ENCODE measurements around the gene LIPC.

Gene LIPC

DNA sequence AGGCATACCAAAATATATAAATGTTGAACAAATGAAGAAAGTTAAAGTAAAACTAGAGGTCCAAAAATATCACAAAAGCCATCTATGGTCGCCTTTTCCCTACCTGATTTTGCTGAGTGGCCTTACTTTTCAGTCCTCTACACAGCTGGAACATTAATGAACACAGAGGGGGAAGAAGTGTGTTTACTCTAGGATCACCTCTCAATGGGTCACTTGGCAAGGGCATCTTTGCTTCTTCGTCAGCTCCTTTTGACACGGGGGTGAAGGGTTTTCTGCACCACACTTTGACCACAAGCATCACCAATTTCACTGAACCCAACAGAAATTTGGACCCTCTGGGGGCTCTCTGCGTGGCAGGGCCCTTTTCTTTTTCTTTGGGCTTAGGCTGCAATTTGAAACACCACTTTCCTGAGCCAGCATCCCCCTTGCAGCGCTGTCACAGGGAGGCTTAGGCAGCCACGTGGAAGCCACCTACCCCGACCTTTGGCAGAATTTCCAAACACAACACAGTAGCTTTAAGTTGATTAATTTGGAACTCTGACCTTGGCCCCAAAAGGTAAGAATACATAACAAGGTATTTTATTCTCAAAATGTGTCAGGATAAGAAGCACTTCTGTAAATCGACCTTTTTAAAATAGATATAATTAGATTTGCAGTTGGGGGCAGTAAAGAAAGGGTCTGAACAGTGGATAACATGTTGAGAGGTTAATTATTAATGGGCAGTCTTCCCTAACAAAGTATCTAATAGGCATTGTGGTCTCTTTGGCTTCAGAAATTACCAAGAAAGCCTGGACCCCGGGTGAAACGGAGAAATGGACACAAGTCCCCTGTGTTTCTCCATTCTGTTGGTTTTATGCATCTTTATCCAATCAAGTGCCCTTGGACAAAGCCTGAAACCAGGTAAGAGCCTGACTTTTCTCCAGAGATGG, at the start of gene LIPC:
TSS of gene LIPC (plus strand) at position 771 of the 929 bp plus-strand sequence. CDS start at position 813, 42 bp downstream.
- DNase-seq, result no peak

DNA sequence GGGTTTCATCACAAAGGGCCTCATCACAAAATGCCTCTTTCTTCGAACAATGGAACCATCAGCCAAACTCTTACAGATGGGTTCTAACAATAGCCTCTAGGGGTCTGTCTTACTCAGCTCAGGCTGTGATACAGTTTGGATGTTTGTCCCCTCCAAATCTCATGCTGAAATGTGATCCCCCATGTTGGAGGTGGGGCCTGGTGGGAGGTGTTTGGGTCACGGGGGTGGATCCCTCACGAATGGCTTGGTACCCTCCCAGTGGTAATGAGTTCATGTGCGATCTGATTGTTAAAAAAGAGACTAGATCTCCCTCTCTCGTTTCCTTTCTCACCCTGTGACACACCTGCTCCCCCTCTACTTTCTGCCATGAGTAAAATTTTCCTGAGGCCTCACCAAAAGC, 47.9 kb upstream of the LIPC start:
- DNase-seq, result no peak

DNA sequence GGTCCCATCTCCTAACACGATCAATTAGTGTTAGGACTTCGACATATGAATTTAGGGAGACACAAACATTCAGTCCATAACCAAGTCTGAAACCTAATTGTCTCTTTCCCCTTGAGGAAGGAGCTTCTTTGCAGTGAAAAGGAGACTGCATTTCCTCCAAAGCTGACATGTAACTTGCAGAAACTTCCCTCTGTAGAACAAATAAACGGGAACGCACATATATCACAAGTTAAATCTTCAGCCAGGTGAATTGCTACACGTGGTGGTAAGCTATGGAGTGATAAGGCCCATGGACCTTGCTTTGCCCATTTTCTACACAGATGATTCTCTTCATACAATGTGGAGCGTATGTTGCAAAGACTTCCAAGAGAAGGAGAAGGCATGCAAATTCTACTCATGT, 47.1 kb upstream of the LIPC start:
- DNase-seq, result no peak

DNA sequence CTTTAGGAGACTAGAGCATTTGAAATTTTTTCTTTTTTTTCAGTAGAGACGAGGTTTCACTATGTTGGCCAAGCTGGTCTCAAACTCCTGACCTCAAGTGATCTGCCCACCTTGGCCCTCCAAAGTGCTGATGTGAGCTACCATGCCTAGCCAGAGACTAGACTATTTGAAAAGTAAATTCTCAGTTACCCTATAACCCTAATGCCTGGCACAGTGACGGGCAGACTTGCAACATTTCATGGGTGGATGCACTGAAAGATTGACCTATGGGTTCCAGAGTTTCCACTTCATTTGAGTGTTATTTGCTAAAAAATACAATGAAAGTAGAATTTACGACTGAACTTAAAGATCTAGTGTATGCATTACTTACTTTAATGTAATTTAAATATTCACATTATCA, 45.7 kb upstream of the LIPC start:
- DNase-seq, result no peak

DNA sequence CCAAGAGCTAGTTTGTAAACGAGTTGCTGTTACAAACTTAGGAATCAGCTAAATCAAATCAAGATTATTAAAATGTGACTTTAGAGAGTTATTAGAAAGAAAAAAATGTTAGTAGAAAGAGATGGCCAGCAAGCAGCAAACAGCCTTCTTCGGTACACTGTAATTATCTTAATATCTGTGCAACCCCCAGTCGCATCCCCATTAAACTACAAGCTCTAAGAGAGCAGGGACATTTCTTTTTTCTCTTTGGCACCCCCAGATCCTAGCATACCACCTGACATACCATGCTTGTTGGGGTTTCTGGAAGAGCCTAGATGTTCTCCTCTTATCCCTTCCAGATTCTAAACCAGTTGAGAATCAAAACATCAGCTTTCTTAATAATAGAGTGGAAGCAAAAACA, 45.1 kb upstream of the LIPC start:
- DNase-seq, result no peak

DNA sequence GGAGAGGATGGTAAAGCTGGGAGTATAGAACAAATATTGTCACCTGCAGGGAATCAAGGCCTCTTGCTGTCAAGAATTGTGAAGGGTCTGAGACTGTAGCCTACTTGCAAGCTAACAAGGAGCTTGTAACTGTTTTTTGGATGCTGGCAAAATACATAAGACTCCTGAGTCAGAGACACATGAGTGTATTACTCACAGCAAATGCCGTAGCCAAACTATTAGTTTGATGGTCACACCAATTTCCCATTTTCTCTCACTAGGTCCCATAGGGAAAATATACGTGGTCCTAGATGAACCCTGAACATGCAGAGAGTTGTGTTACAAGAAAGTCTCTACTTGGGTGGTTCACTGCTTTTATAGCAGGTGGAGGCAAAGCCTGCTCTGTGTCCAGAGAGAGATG, 44.7 kb upstream of the LIPC start:
- DNase-seq, result no peak

DNA sequence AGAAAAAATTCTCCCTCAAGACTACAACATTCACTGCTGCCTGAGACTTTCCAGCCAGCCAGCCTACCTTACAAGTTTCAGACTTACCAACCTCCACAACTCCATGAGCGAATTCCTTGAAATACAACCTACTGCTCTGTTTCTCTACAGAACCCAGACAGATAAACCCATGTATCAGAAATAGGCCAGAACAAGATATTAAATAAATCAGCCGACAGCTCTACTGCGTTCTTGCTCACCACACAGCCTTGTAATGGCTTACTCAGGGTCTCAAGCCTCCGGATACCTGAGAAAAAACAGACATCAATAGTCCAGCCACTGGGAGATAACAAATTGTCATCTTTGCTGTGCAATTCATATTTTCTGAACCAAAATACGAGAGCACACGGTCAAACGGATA, 43.6 kb upstream of the LIPC start:
- DNase-seq, result no peak

DNA sequence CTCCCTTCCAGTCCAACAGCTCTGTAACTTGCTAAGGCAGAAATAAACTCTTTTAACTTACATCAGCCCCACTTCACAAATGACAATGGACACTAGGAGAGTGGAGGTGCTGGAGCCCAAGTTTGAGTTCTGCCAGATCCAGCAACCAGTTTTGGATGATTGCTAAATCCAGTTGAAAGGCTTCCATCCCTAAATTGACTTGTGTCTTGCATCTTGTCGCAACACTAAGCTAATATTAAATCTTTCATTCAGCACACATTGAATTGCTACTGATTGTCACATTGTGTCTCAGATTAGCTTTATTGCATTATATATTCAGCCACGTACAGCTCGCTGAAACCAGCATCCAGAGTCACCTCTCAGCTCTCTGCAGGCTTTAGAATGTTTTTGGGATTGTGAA, 41.7 kb upstream of the LIPC start:
- DNase-seq, result no peak

DNA sequence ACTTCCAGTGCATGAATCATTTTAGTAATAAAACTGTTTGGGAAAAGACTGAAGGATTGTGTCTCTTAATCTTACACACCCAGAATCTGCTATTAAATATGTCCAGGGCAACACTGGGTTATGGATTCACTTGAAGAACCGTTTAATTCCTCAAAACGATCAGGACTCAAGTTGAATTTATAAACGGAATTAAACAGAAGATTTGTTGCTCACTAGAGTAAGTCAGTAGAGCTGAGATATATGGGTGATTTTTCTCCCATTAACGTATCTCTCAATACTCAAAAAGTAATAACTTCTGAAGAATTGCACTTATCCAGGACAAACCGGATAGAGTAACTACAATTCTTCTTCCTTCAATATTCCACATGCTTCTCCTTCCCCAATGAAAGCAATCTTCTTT, 41.1 kb upstream of the LIPC start:
- no peak for DNase-seq

DNA sequence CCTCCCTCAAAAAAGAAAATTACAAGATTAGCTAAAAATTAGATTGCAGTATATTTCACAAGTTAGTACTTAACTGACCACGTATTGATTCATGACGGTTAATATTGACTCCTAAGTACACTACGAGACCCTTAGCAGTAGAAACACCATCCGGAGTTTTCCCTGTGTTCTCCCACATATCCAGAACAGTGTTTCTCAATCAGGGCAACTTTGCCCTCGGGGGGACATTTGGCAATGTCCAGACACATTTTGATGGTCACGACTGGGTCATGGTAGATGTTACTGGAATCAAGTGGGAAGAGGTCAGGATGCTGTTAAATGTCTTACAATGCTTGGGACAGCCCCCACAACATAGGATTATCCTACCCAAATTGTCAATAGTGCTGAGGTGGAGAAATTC, 40.7 kb upstream of the LIPC start:
- DNase-seq, result no peak

DNA sequence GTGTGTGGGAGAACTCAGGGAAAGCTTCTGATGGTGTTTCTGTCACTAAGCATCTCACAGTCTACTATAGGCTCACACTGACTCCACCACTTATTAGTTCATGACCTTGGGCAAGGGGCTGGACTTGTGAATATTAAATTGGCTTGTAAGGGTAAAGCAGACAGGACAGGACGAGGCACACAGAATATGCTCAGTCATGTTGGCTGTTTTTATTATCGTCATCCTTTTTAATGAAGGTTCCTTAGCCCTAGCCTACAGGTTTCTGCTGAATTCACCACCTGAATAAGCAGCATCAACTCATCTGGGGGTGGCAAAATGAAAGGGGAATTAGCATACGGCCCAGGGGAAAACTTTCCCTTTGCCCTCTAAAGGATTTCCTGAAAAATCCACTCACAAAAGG, 39.6 kb upstream of the LIPC start:
- DNase-seq, result no peak

DNA sequence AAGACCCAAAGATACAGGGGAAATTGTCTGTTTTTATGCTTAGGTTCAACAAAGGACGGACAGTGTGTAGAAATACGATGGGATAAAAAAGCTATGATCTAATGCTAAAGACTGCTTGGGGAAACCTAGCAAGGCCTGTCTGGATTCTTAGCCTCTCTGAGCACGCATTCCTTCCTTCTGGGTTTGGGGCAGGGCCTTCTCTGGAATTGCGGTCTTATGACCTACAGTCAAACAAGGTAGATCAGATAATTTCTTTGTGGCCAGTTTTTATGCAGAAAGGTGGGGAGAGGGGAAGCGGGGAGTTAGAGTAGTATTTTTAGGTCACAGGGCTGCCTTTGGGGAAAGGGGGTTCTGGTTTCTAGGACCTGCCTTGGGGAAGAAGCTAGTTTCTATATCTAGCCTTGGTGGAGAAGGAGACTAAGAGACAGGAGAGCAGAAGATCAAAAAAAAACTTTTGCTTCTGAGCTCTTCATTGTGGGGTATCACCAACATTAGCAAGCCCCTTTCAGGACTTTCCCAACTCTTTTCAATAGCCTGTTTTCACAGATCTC, 39.1 kb upstream of the LIPC start:
- DNase-seq, result no peak

DNA sequence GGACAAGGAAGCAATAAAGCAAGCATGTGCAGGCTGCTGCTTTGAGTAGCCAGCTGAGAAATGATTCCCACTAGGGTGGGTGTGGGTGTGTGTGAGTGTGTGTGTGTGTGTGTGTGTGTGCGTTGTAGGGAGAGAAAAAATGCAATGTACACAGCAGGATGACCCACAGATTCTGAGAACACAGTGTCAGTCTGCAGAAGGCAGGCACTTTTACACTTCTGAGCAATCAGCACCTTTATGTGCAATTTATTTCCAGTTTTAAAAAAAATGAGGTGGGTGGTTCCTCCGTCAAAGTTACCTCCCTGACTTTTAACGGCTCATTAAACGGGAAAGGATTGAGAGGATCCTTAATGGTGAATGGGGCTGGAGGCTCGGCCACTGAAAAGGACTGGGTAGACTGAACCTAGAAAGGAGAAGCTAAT, 38.5 kb upstream of the LIPC start:
- DNase-seq, result no peak

DNA sequence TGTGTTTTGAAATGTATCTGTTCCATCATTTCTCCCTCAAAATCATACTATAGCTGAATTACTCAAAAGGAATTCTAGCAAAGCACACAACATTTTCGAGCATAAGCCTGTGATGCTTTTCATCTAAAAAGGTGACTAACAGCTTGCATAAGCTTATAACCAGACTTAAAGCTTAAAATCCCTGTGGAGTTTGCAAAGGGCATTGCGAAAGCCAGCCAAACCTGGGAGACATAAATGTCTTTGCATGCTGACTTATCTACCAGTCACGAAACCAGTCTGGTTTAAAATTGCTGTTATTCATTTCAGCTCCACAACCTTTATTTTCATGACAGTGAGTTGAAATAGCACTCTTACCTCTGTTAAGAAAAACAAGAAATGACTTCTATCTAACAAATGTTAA, 35.6 kb upstream of the LIPC start:
- DNase-seq, result no peak

DNA sequence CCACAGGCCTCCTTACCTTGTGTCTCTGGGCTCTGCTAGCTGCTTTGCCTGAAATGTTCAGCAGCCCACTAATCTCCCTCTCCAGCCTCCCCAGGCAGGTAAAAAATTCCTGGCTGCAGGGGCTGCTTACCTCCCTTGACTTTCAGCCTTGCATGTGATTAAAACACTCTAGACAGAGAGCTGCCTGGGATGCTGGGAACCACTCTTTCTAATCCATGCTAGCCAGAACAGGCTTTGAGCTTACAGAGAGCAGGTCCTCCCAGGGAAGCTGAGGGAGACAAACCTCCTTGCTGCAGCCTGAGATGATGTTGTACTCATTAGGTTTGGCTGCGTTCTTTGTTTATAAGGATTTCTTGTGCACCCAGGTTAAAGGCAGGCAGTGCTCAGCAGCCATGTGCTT, 33.7 kb upstream of the LIPC start:
- DNase-seq, result no peak

DNA sequence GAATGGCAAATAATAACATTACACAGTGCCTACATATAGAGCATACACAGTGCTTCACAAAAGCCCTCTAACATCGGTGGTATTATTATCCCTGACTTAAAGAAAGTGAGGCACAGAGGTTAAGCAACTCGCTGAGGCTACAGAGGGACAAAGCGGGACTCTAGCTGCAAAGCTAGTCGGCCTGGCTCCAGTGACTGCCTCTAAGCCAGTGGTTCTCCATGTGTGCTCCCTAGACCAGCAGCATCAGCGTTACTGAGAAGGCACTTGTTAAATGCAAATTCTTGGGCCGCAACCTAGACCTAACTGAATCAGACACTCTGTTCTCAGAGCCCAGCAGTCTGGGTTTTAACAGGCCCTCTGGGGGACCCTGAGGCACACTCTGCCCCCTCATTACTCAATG, 33.1 kb upstream of the LIPC start:
- no peak for DNase-seq

DNA sequence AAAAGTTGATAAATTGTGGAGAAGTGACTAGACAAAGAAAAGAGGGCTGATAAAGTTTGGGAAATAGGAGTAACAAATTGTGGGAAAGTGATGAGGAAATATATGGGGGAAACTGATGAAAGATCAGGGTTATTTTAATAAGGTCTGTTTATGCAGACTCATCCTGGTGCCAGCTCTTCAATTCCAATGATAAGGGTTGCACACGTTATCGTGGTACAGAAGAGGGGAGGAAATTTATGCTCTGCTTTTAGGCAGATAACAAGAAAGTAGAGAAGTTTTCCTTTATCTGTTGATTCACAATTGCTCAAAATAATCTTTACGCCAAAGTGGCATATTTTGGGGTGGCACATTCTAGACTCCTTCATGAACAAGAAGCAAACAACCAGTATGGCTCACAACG, 32.1 kb upstream of the LIPC start:
- no peak for DNase-seq

DNA sequence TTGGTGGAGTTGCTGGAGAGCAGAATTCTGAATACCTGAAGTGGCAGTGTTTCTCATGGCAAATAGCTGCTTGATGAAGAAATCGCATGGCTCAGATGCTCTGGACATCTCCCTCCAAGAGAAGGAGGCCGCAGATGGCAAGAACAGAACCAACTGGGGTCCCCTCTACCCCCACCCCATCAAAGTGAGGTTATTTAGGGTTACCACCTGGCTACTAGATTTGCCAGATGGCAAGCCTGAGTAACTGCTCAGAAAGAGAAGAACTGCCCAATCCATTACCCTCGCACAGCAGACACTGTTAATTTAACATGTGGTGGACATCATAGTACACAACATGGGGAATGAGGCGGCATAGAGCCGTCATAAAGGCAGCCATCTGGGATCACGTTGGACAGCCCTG, 30.5 kb upstream of the LIPC start:
- DNase-seq, result no peak

DNA sequence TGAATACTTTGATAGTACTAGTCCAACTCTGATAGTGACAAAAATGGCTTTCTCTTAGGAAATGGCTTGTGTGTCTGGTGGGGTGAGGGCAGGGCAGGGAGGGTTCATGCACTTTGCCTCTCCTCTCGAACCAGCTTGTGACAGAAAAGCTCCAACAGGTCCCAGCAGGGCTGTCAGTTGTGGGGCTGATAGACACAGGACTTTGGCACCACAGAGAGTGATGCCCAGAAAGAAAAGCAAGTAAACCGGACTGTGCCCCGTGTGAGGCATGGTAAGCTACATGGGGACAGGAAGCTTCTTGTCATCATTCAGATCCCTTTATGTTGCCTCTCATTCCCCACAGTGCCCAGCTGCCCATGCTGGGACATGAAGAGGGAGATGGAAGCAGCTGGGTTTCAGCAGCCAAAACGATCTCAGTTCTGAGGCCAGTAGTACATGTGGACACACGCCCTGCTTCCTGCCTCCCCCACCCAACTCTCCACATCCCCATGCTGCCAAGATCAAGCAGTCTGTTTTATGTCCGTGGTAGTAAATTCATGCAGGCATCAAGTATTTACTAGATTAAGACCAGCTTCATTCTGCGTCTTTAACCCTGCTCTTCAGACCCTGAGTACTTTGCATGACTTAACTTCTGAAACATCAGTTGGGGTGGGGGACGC, 29.7 kb upstream of the LIPC start:
- DNase-seq, result no peak

DNA sequence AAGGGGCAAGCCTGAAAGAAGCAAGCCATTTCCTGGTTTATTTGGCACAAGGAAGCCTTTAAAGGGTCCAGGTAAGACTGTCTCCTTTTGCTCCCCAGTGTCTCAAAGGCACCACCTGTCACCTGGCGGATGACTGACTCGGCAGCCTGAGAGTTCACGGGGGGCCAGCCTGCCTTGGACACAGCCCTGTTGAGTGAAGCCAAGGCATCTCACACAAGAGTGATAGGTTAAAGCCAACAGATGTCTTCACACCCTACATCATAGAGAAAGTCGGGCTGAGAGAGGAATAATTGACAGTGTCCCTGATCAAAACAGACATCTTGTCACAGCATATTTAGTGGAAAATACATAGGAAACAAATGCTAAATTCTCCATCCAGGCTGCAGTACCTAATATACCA, 28.2 kb upstream of the LIPC start:
- DNase-seq, result no peak

DNA sequence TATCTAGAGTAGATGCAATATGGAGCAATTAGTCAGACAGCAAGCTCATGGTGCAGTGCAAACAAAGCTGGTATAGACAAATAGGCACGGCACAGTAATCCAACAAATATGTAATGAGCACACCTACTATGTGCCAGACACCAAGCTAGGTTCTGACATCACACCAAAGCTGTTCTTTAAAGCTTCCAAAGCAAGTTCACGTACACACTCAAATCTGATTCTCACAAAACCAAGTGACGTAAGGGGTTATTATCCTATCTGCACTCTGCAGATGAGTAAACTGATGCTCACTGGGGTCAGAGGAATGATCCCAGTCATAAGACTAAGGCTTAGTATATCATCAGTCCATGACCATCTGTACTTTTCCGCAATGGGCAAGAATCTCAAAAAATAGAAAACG, 27.8 kb upstream of the LIPC start:
- no peak for DNase-seq

DNA sequence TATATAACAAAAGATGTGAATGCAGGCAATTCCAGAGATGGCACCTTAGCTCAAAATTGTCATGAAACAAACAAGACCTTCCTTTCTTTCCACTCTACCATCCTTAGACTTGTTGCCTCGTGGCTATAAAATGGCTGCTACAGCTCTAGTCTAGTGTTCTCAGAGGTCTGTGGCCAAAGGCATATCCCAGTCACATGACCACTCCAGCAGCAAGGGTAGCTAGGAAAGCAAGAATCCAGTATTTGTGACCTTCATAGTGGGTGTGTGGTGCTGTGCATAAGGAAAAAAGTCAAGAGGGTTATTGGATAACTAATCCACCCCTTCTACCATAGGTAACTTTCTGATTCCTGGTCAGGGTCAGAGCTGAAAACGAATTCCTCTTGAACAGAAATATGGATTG, 27.1 kb upstream of the LIPC start:
- DNase-seq, result no peak

DNA sequence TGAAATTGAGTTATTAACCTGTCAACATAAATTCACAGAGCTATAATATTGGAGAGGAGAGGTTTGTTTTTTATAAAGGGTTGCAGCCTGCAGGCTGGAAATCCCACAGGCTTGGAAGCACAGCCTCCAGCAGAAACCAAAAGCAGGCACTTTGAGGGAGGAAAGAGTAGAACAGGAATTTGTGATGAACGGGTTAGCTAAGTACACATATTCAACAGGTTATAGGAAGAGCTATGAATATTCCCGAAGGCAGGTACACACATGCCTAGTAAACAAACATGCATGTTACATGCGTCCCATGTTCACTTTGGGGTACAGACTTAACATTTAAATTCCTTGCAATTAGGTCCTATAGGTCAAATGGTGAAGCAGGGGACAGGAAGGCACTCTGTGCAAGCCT, 25.9 kb upstream of the LIPC start:
- DNase-seq, result no peak

DNA sequence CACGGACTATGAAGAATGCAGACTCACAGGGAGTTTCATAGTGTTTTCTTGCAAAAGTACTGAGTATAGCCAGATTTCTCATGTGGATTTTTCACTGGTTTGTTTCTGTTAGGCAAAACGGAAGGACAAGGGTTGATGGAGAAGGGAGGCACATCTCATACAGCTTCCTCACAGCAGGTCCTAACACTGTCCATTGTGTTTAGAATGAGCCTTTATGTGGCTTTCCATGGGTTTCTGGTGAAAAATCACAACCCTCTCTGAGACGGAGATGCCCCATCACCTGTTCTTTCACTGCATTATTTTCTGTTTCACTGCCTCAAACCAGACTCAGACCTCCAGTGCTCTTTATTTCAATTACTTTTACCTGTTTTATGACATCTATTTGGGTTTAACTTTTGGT, 25.0 kb upstream of the LIPC start:
- no peak for DNase-seq

All from GF-D8 (cell line).